ENCODE data around the gene TMEM126A.

DNA sequence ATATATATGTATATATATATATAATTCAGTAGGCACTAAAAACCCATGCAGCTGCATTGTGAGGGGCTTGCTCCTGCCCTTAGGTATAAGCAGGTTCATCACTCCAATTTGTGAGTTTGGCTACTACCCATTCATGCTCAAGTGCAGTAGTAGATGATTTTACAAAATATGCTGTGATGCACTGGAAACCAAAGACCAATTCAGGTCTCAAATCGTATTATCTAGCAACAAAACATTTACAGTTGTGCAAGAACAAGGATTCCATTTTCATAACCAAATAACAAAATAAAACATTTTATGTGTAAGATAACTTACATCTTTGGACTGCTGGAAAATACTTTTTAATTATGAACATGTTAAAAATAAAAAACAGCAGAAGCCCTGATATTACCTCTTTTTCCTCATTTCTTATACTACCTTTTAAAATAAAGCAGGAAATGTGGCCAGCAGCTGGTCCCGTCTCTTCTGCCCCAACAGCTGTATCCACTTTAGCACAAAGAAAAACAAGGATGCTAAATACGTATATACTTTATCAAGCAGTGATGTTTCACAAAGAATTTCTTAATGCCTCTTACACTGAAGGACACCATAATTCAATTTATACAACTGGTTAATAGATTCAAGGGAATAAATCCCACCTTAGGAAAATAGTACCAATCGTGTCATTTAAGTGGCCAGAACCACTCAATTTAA is 14.4 kb downstream of the TMEM126A start:
- TF ChIP-seq POLR2AphosphoS5 (IDR thresholded peaks at IDR 0.05), result no peak
- no peak for TF ChIP-seq EP300 (IDR thresholded peaks at IDR 0.05)
- no peak for TF ChIP-seq CTCF (IDR thresholded peaks at IDR 0.05)
- TF ChIP-seq POLR2A (IDR thresholded peaks at IDR 0.05), result no peak
